HFF-Myc (cell line): ENCODE results near the gene GNG13.
"Not testable (repeated sequence)": the region's sequence is repeated elsewhere in the genome, so short reads cannot be mapped to it uniquely, and the experiment has no call there.

Source experiments
- DNase-seq: peaks from one replicate; pipeline ENCODE4 v3.0.0-alpha.2; 2011; ENCODE audit warnings: low read depth; ENCODE audit errors: extremely low read depth
- H3K4me3 ChIP-seq: replicated peaks from 2 replicates; pipeline ENCODE4 v1.5.1; 2011; ENCODE audit warnings: low read depth, mild to moderate bottlenecking, control low read depth, low read length
- TF ChIP-seq, protein P1 (sequence below): IDR thresholded peaks from 2 replicates; pipeline ENCODE4 v1.5.1; 2012; ENCODE audit warnings: mild to moderate bottlenecking, low read depth, low read length, control low read depth; ENCODE audit errors: missing control alignments

The GNG13 gene

DNA sequence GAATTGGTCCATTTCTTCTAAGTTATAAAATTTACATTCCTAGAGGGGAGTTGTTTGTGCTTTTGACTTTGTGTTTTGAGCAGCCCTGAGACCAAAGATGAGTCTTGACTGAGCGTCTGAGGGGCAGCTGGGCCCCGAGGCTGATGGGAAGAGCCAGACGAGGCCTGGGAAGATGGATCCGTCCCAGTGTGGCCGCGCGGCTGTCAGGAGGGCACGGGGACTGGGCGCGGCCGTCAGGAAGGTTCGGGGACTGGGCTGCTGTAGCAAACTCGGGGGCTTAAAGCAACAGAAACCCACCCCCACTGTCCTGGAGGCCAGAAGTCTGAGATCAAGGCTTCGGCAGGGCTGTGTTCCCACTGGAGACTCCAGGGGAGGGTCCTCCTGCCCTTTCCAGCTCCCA, 38.2 kb upstream of the GNG13 start:
- TF ChIP-seq, protein P1, sequence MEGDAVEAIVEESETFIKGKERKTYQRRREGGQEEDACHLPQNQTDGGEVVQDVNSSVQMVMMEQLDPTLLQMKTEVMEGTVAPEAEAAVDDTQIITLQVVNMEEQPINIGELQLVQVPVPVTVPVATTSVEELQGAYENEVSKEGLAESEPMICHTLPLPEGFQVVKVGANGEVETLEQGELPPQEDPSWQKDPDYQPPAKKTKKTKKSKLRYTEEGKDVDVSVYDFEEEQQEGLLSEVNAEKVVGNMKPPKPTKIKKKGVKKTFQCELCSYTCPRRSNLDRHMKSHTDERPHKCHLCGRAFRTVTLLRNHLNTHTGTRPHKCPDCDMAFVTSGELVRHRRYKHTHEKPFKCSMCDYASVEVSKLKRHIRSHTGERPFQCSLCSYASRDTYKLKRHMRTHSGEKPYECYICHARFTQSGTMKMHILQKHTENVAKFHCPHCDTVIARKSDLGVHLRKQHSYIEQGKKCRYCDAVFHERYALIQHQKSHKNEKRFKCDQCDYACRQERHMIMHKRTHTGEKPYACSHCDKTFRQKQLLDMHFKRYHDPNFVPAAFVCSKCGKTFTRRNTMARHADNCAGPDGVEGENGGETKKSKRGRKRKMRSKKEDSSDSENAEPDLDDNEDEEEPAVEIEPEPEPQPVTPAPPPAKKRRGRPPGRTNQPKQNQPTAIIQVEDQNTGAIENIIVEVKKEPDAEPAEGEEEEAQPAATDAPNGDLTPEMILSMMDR: no peak
- DNase-seq: no peak
- no peak overlapping the region for H3K4me3 ChIP-seq

GRCh38 chr16:836822-837221, 36.3 kb upstream of the GNG13 start:
- H3K4me3 ChIP-seq: not testable (repeated sequence)

DNA sequence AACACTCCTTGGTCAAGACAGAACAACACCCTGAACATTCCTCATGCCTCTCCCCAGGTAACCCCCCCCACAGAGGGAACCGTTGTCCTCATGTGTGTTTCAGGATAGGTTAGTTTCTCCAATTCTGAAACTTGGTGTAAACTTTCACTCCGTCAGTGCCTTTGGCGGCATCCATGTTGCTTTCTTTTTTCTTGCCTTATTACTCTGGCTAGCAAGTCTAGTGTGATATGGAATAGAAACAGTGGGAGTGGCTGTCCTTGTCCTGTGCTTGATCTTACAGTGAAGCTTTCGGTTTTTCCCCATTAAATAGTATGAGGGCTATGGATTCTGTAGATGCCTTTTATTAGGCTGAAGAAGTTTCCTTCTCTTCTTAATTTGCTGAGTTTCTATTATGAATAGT, 35.7 kb upstream of the GNG13 start:
- DNase-seq: no peak
- TF ChIP-seq, protein P1: no peak
- H3K4me3 ChIP-seq: no peak overlapping the region

More at GRCh38 chr16:836822-837221, 36.3 kb upstream of the GNG13 start:
- DNase-seq: not testable (repeated sequence)

DNA sequence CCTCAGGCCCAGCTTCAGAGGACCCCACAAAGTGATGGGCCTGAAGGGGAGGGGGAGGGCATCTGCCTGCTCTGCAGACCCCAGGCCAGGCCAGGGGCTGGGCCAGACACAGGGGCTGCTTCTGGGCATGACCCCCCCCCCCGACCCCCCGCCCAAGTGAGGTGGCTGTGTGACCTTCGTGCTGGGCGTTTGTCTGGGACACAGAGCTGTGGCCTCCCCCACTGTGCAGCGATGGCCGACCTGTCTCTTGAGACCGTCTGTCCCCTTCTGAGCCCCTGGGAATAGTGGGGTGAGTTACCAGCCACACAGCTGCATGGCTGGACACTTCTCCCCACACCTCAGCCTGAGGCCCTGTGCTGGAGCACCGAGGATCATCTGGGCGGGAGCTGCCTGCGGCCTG, 34.8 kb upstream of the GNG13 start:
- TF ChIP-seq, protein P1: no peak
- no peak for DNase-seq
- H3K4me3 ChIP-seq: no peak overlapping the region

DNA sequence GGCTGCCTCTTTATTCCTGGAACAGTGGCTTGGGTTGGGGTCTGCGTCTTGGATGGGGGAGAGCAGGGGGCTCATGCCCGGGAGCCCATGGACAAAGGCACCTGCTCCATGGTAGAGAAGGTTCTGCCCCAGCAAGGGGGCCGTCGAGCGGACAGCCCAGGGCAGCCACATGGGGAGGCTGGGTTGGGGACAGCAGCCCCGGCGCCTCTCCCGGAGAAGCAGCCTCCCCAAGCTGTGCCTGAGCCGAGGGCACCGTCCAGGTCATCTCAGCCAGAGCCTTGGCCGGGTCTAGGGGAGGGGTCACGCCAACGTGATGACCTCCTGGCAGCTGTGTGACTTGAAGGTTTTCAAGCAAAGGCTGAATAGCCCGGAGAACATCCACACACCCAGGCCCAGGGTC, 32.9 kb upstream of the GNG13 start:
- H3K4me3 ChIP-seq: no peak overlapping the region
- no peak for DNase-seq
- TF ChIP-seq, protein P1: no peak

DNA sequence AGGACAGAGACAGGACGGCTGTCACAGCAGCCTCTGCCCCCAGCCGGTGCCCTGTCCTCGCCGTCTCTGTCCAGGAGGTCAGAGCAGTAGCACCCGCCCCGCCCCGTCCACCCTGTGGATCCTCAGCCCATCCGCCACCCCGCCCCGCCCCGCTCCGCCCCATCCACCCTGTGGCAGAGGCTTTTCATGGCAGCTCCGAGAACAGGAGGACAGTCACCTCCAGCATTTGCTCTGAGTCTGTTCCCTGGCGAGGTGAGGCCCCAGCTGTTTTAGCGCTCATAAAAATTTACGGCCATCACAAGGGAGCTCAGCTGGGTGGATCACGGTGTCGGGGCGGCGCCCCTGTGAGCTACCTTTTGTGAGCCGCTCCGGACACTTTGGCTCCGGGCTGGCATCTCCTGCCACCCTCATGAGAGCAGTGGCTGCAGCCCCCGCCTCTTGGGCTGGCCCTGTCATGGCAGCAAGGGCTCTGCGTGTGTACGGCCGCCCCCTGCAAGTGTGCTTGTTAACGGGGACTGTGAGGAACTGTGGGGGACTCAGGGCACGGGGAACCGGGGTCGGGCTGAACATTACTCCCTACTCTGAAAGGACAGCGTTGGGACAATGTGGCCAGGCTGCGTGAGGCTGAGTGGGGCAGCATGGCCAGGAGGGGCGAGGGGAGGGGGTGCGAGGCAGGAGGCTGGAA, 32.3 kb upstream of the GNG13 start:
- no peak overlapping the region for H3K4me3 ChIP-seq
- TF ChIP-seq, protein P1: no peak
- no peak for DNase-seq

- no peak for DNase-seq
- no peak overlapping the region for H3K4me3 ChIP-seq
- TF ChIP-seq, protein P1: no peak
Observed at GRCh38 chr16:831571-832413, 31.3 kb upstream of the GNG13 start.
